OCI-LY7 (cell line): ENCODE results near the gene NKAIN2. TPM values are rescaled to one million over a fixed set of nuclear protein-coding genes. Genes with fewer than 3 reads are reported as not detected.

Source experiments
- BruUV-seq: library from RNA; stranded (reverse); fragments of 400-500 nt; replicated peaks from 2 replicates; lab custom pipeline; 2021; lab: Mats Ljungman, UMichigan
- CTCF ChIA-PET: fragments of 300-600 bp; sonication (Branson Sonifier 250); formaldehyde crosslinking; loops from one replicate; lab custom pipeline; 2022; ENCODE audit warnings: antibody characterized with exemption; ENCODE audit not compliant: unreplicated experiment; lab: Charles Lee
- POLR2A ChIA-PET: fragments of 300-600 bp; sonication (Branson Sonifier 250); formaldehyde crosslinking; loops from one replicate; lab custom pipeline; 2022; ENCODE audit warnings: antibody characterized with exemption; lab: Charles Lee
- DNase-seq: peaks from one replicate; pipeline ENCODE4 v3.0.0-alpha.2; 2015; ENCODE audit warnings: low spot score
- H2AFZ ChIP-seq: fragments of 200-600 bp; sonication (generic), shearing (Covaris generic); 2 replicates; pipeline ENCODE4 v1.6.1; 2014; ENCODE audit warnings: mild to moderate bottlenecking, antibody characterized with exemption, low read length, moderate library complexity
- H3K27ac ChIP-seq: fragments of 200-600 bp; sonication (generic); 2 replicates; pipeline ENCODE4 v1.5.1; 2014; ENCODE audit warnings: mixed run types, low read depth, mild to moderate bottlenecking, moderate library complexity, low read length, inconsistent platforms; ENCODE audit not compliant: poor library complexity, severe bottlenecking
- H3K36me3 ChIP-seq: fragments of 200-600 bp; sonication (generic); 2 replicates; pipeline ENCODE4 v1.6.1; 2014; ENCODE audit warnings: mild to moderate bottlenecking, antibody characterized with exemption, low read length, moderate library complexity, mixed read lengths; ENCODE audit not compliant: insufficient read depth
- H3K4me1 ChIP-seq: fragments of 200-600 bp; sonication (generic); 2 replicates; pipeline ENCODE4 v1.5.1; 2014; ENCODE audit warnings: mild to moderate bottlenecking, low read length; ENCODE audit not compliant: insufficient read depth, poor library complexity, severe bottlenecking
- H3K4me2 ChIP-seq: fragments of 200-600 bp; sonication (generic); 2 replicates; pipeline ENCODE4 v1.6.1; 2014; ENCODE audit warnings: mild to moderate bottlenecking, low read length
- H3K4me3 ChIP-seq: fragments of 200-600 bp; sonication (generic); 2 replicates; pipeline ENCODE4 v1.5.1; 2014; ENCODE audit warnings: mild to moderate bottlenecking, low read depth, low read length; ENCODE audit not compliant: poor library complexity, severe bottlenecking
- H3K79me2 ChIP-seq: fragments of 200-600 bp; sonication (generic); 2 replicates; pipeline ENCODE4 v1.6.1; 2016; ENCODE audit warnings: low read depth, mild to moderate bottlenecking, low read length, moderate library complexity, mixed read lengths; ENCODE audit not compliant: insufficient read depth
- H3K9me2 ChIP-seq: fragments of 200-600 bp; sonication (generic); 2 replicates; pipeline ENCODE4 v1.6.1; 2016; ENCODE audit warnings: mild to moderate bottlenecking, low read length, mixed read lengths; ENCODE audit not compliant: insufficient read depth
- H3K9me3 ChIP-seq: fragments of 200-600 bp; sonication (generic); 2 replicates; pipeline ENCODE4 v1.6.1; 2014; ENCODE audit warnings: mild to moderate bottlenecking, mixed run types, low read length, mixed read lengths
- H4K20me1 ChIP-seq: fragments of 200-600 bp; sonication (generic); 2 replicates; pipeline ENCODE4 v1.6.1; 2014; ENCODE audit warnings: mild to moderate bottlenecking, antibody characterized with exemption, low read length, moderate library complexity, mixed read lengths; ENCODE audit not compliant: insufficient read depth
- CTCF ChIP-seq: fragments of 200-600 bp; sonication (generic); conservative IDR thresholded peaks from 2 replicates; pipeline ENCODE4 v1.5.1; 2014; ENCODE audit warnings: mild to moderate bottlenecking, antibody characterized with exemption, low read length, moderate library complexity, mixed read lengths
- EZH2phosphoT487 ChIP-seq: fragments of 200-600 bp; sonication (generic); IDR thresholded peaks from 2 replicates; pipeline ENCODE4 v1.6.1; 2018; ENCODE audit warnings: low read depth, borderline replicate concordance, mild to moderate bottlenecking, mixed run types, antibody characterized with exemption, low read length, moderate library complexity, mixed read lengths
- intact Hi-C: fragments of 100-400 bp; cut with micrococcal nuclease; formaldehyde crosslinking; loops from one replicate; pipeline ENCODE4 v1.10.0; 2022; ENCODE audit not compliant: unreplicated experiment
- total RNA-seq, 2 experiments: library from RNA; depleted of rRNA in 1 of 2; stranded (reverse); fragments of >200 nt in 1 of 2; shearing (Covaris generic) in 1 of 2; gene quantifications; 2 replicates each; pipeline ENCODE4 v1.2.3, GENCODE V29; 2014 to 2022

Gene NKAIN2
- total RNA-seq, 2 experiments from 2014 or later: not detected

GRCh38 chr6:123904228-123904627 lies 100.6 kb downstream of the NKAIN2 start:
- Histone ChIP-seq H2AFZ (no peak overlapping the region), H3K27ac (no peak overlapping the region), H3K9me3 (no peaks in the 10 kb centered on the region), H3K79me2 (no peaks in the 10 kb centered on the region), H3K4me2 (no peak overlapping the region), H3K4me3 (no peak overlapping the region), H3K36me3 (no peaks in the 10 kb centered on the region), H3K4me1 (no peaks in the 10 kb centered on the region), H3K9me2 (no peaks in the 10 kb centered on the region), H4K20me1 (no peaks in the 10 kb centered on the region)
- no TSS peak for BruUV-seq
- TF ChIP-seq EZH2phosphoT487 (no peak), CTCF (no peak)
- DNase-seq: no peak
- ChIA-PET CTCF (no interaction called here), POLR2A (no interaction called here)
- intact Hi-C loops: no loop called here

- Histone ChIP-seq H3K36me3 (no peaks in the 10 kb centered on the region), H3K27ac (no peak overlapping the region), H3K79me2 (no peaks in the 10 kb centered on the region), H3K9me2 (no peaks in the 10 kb centered on the region), H3K4me1 (no peaks in the 10 kb centered on the region), H2AFZ (no peak overlapping the region), H4K20me1 (no peaks in the 10 kb centered on the region), H3K9me3 (no peaks in the 10 kb centered on the region), H3K4me2 (no peak overlapping the region), H3K4me3 (no peak overlapping the region)
- DNase-seq: no peak
- ChIA-PET POLR2A (no interaction called here), CTCF (no interaction called here)
- intact Hi-C loops: no loop called here
- BruUV-seq: no TSS peak
- no peak for TF ChIP-seq CTCF
- TF ChIP-seq EZH2phosphoT487: no peak
Observed at GRCh38 chr6:123908797-123909196, 105.1 kb downstream of the NKAIN2 start.

GRCh38 chr6:123909989-123910388 lies 106.3 kb downstream of the NKAIN2 start:
- Histone ChIP-seq H3K36me3 (no peaks in the 10 kb centered on the region), H3K9me3 (no peaks in the 10 kb centered on the region), H3K4me1 (no peaks in the 10 kb centered on the region), H4K20me1 (no peaks in the 10 kb centered on the region), H2AFZ (no peak overlapping the region), H3K79me2 (no peaks in the 10 kb centered on the region), H3K27ac (no peak overlapping the region), H3K9me2 (no peaks in the 10 kb centered on the region), H3K4me3 (no peak overlapping the region), H3K4me2 (no peak overlapping the region)
- CTCF ChIA-PET: no interaction called here
- intact Hi-C loops: no loop called here
- POLR2A ChIA-PET: no interaction called here
- TF ChIP-seq CTCF (no peak), EZH2phosphoT487 (no peak)
- no peak for DNase-seq
- BruUV-seq: no TSS peak
